ENCODE results near the gene RARRES2.
"Not testable (repeated sequence)": the region's sequence is repeated elsewhere in the genome, so short reads cannot be mapped to it uniquely, and the experiment has no call there.

RARRES2 gene

DNA sequence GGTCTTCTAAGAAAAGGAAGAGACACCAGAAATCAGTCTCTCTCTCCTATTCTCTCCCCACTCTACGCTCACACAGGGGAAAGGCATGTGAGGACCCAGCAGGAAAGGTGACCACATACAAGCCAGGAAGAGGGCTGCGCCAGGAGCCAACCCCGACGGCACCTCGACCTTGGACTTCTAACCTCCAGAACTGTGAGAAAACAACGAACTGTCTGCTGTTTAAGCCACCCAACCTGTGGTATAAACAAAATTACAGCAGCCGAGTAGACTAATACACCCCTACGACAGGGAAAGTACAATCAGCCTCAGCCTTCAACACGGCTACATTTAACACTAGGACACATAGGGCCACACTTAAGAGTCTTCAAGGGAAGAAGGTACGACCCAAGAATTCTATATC, 44.6 kb downstream of the RARRES2 start:
- H3K9ac ChIP-seq (ENCODE audit: low read length); H3K4me1 ChIP-seq (ENCODE audit: control insufficient read depth in 1 of 2, insufficient read depth in 2 of 2, low read length in 2 of 2); H3K18ac ChIP-seq (ENCODE audit: low read length); H3K36me3 ChIP-seq (ENCODE audit: control insufficient read depth in 1 of 2, insufficient read depth in 2 of 2, low read length in 2 of 2); DNase-seq; H3K9me3 ChIP-seq (ENCODE audit: insufficient read depth, low read depth, low read length); H2AFZ ChIP-seq (ENCODE audit: insufficient read depth, low read length, poor library complexity); H3K27me3 ChIP-seq (ENCODE audit: insufficient read depth, low read length); H3K14ac ChIP-seq (ENCODE audit: low read length); H2BK12ac ChIP-seq (ENCODE audit: low read length); H3K4me3 ChIP-seq (ENCODE audit: low read depth, low read length); H3K79me1 ChIP-seq (ENCODE audit: low read length); H3K4ac ChIP-seq (ENCODE audit: low read depth, low read length); H3K79me2 ChIP-seq (ENCODE audit: control insufficient read depth, insufficient read depth, low read length, poor library complexity); H3K4me2 ChIP-seq (ENCODE audit: low read length); H3K23ac ChIP-seq (ENCODE audit: low read length); H2BK120ac ChIP-seq (ENCODE audit: insufficient read depth, low read length, poor library complexity); H4K8ac ChIP-seq (ENCODE audit: low read depth, low read length); H4K12ac ChIP-seq (ENCODE audit: low read depth, low read length); H3K27ac ChIP-seq (ENCODE audit: low read depth, low read length); H2AK5ac ChIP-seq (ENCODE audit: low read length); H4K91ac ChIP-seq (ENCODE audit: low read depth, low read length); H2BK5ac ChIP-seq (ENCODE audit: low read depth, low read length, poor library complexity): not testable (repeated sequence)
- WGBS (ENCODE audit: extremely low coverage, insufficient coverage, insufficient read length): no CpG with 5 or more reads among the region's 10 CpGs

DNA sequence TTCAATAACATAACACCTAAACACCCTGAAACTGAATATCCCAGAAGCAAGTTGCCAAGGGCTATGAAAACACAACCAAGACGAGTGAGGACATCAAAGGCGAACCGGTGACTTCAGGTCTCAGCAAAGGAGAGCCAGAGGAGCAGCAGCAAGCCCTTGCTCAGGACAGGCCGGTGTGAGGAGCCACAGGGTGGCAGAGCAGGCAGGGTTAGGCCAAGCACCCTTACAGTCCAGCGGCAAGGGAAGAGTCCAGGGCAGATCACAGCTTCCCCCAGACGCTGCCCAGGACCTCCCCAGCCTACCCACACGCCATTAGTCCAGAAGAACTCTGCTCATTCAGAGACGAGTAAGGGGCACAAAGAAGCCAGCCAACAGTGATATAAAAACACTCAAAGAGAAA, 45.8 kb downstream of the RARRES2 start:
- H3K4me1 ChIP-seq (ENCODE audit: control insufficient read depth in 1 of 2, insufficient read depth in 2 of 2, low read length in 2 of 2); H3K4me3 ChIP-seq (ENCODE audit: low read depth, low read length); H4K91ac ChIP-seq (ENCODE audit: low read depth, low read length); H4K12ac ChIP-seq (ENCODE audit: low read depth, low read length); H3K4me2 ChIP-seq (ENCODE audit: low read length); H3K9me3 ChIP-seq (ENCODE audit: insufficient read depth, low read depth, low read length); H3K4ac ChIP-seq (ENCODE audit: low read depth, low read length); H3K36me3 ChIP-seq (ENCODE audit: control insufficient read depth in 1 of 2, insufficient read depth in 2 of 2, low read length in 2 of 2); H2AFZ ChIP-seq (ENCODE audit: insufficient read depth, low read length, poor library complexity); H3K9ac ChIP-seq (ENCODE audit: low read length); H3K27me3 ChIP-seq (ENCODE audit: insufficient read depth, low read length); H3K79me2 ChIP-seq (ENCODE audit: control insufficient read depth, insufficient read depth, low read length, poor library complexity); H2BK120ac ChIP-seq (ENCODE audit: insufficient read depth, low read length, poor library complexity); H2AK5ac ChIP-seq (ENCODE audit: low read length); H3K18ac ChIP-seq (ENCODE audit: low read length); H3K27ac ChIP-seq (ENCODE audit: low read depth, low read length); H4K8ac ChIP-seq (ENCODE audit: low read depth, low read length); H2BK5ac ChIP-seq (ENCODE audit: low read depth, low read length, poor library complexity); DNase-seq; H2BK12ac ChIP-seq (ENCODE audit: low read length); H3K14ac ChIP-seq (ENCODE audit: low read length); H3K23ac ChIP-seq (ENCODE audit: low read length); H3K79me1 ChIP-seq (ENCODE audit: low read length): not testable (repeated sequence)
- no CpG with 5 or more reads among the region's 8 CpGs for WGBS (ENCODE audit: extremely low coverage, insufficient coverage, insufficient read length)

DNA sequence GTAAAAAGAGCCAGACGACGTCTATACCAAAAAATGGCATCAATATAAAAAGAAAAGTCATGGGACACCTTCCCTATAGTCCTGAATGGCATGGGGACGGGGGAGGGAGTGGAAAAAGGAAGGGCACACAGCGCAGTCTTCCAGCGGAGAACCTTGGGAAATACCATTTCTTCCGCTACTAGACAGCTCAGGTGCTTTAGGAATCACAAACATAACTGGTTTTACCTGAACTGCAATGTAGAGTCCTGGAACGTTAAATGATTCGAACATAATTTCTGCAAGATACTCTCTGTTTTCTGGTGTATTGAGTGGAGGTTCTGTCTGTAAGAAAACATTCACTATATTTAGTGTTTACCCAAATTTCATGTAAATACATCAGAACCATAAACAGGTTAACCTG, 46.4 kb downstream of the RARRES2 start:
- not testable (repeated sequence) for H4K8ac ChIP-seq (ENCODE audit: low read depth, low read length); H3K27me3 ChIP-seq (ENCODE audit: insufficient read depth, low read length); H2BK120ac ChIP-seq (ENCODE audit: insufficient read depth, low read length, poor library complexity); H3K4me2 ChIP-seq (ENCODE audit: low read length); H3K9me3 ChIP-seq (ENCODE audit: insufficient read depth, low read depth, low read length); H3K4ac ChIP-seq (ENCODE audit: low read depth, low read length); H3K4me1 ChIP-seq (ENCODE audit: control insufficient read depth in 1 of 2, insufficient read depth in 2 of 2, low read length in 2 of 2); H3K36me3 ChIP-seq (ENCODE audit: control insufficient read depth in 1 of 2, insufficient read depth in 2 of 2, low read length in 2 of 2); H2BK5ac ChIP-seq (ENCODE audit: low read depth, low read length, poor library complexity); H3K27ac ChIP-seq (ENCODE audit: low read depth, low read length); H2BK12ac ChIP-seq (ENCODE audit: low read length); H4K12ac ChIP-seq (ENCODE audit: low read depth, low read length); H3K4me3 ChIP-seq (ENCODE audit: low read depth, low read length); H2AK5ac ChIP-seq (ENCODE audit: low read length); H3K18ac ChIP-seq (ENCODE audit: low read length); H3K9ac ChIP-seq (ENCODE audit: low read length); H2AFZ ChIP-seq (ENCODE audit: insufficient read depth, low read length, poor library complexity); H4K91ac ChIP-seq (ENCODE audit: low read depth, low read length); H3K14ac ChIP-seq (ENCODE audit: low read length); H3K79me2 ChIP-seq (ENCODE audit: control insufficient read depth, insufficient read depth, low read length, poor library complexity); H3K23ac ChIP-seq (ENCODE audit: low read length); H3K79me1 ChIP-seq (ENCODE audit: low read length)
- peak; percentile 5 to 66 for DNase-seq
- WGBS (ENCODE audit: extremely low coverage, insufficient coverage, insufficient read length): no CpG with 5 or more reads among the region's 8 CpGs

DNA sequence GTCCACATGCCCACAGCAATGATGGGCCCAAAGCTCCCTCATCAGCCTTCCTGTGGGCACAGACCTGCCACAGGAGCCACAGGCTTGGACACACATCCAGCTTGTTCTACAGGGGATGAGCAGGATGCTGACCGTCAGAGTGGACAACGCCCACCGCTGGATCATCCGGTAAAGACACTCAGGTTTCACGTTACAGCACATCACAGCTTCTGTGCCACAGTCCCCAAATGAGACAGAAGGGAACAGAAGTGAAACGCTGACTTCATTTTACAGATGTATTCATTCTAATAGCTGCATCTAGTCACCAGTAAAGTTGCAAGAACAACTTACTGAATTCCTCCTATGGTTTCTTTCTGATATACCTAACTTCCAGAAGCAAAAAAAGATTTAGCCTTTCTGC, 51.1 kb downstream of the RARRES2 start:
- no CpG with 5 or more reads among the region's 6 CpGs for WGBS (ENCODE audit: extremely low coverage, insufficient coverage, insufficient read length)
- H4K12ac ChIP-seq (ENCODE audit: low read depth, low read length): not testable (repeated sequence)

More for the DNA sequence above, 51.1 kb downstream of the RARRES2 start:
- H3K4me3 ChIP-seq (ENCODE audit: low read depth, low read length); H2BK5ac ChIP-seq (ENCODE audit: low read depth, low read length, poor library complexity); H3K27ac ChIP-seq (ENCODE audit: low read depth, low read length); H3K4ac ChIP-seq (ENCODE audit: low read depth, low read length); H3K79me1 ChIP-seq (ENCODE audit: low read length); H2AK5ac ChIP-seq (ENCODE audit: low read length); H4K8ac ChIP-seq (ENCODE audit: low read depth, low read length); H4K91ac ChIP-seq (ENCODE audit: low read depth, low read length); H2BK120ac ChIP-seq (ENCODE audit: insufficient read depth, low read length, poor library complexity); H3K36me3 ChIP-seq (ENCODE audit: control insufficient read depth in 1 of 2, insufficient read depth in 2 of 2, low read length in 2 of 2); H3K23ac ChIP-seq (ENCODE audit: low read length); H2BK12ac ChIP-seq (ENCODE audit: low read length); H3K4me2 ChIP-seq (ENCODE audit: low read length); H3K9ac ChIP-seq (ENCODE audit: low read length); H3K27me3 ChIP-seq (ENCODE audit: insufficient read depth, low read length); H3K9me3 ChIP-seq (ENCODE audit: insufficient read depth, low read depth, low read length); H3K79me2 ChIP-seq (ENCODE audit: control insufficient read depth, insufficient read depth, low read length, poor library complexity); H3K18ac ChIP-seq (ENCODE audit: low read length); H3K14ac ChIP-seq (ENCODE audit: low read length); DNase-seq; H3K4me1 ChIP-seq (ENCODE audit: control insufficient read depth in 1 of 2, insufficient read depth in 2 of 2, low read length in 2 of 2); H2AFZ ChIP-seq (ENCODE audit: insufficient read depth, low read length, poor library complexity): not testable (repeated sequence)

All from trophoblast cell (in vitro differentiated cells and primary cell).